ENCODE data around the gene GRK1. TPM values are rescaled to one million over a fixed set of nuclear protein-coding genes. Genes with fewer than 3 reads are reported as not detected.
A peak's percentile ranks its signal among the peaks of the same experiment; 100 is the strongest.

GRK1 gene
- total and polyA plus RNA-seq, 2 of the 8 experiments (the other 6 are each of a cell fraction or from before 2014, with no cell fraction given) = 0.12 TPM; not detected in 1

DNA sequence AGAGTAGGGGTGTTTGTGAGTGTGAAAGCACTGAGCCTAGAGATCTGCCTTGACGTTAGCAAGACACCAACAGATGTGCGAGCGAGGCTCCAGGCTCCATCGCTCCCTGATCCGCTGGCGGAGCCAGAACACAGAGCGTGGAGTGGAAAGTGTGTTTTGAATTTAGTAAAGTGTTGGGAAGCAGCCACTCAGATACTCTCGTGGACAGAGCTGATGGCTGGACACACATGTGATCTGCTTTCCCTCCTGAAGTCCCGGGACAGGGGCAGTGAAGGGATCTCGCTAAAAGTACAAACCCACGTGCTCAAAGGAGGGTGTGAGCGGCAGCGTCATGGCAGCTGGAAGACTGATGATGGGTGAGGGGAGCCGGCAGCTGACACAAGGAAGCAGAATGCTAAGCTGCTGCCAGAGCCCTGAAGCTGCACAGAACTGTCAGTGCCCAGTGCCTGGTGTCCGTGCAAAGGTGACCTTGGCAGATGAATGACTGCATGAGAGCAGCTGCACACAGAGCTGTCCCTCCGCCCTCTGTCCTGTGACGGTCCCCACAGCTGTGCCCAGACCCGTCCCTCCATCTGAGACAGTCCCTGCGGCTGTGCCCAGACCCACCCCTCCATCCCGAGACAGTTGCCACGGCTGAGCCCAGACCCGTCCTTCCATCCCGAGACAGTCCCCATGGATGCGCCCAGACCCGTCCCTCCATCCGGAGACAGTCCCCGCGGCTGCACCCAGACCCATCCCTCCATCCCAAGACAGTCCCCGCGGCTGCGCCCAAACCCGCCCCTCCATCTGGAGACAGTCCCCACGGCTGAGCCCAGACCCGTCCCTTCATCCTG, 62.4 kb downstream of the GRK1 start:
- Histone ChIP-seq H3K79me2 (ENCODE audit: control insufficient read depth in 1 of 2, insufficient read depth in 2 of 2, low read length in 2 of 2) (no peaks in the 10 kb centered on the region), H2BK20ac (ENCODE audit: low read length) (no peak overlapping the region), H2BK15ac (ENCODE audit: low read length) (no peak overlapping the region), H3K36me3 (ENCODE audit: control insufficient read depth in 2 of 4, insufficient read depth in 4 of 4, low read length in 3 of 4) (no peaks in the 10 kb centered on the region), H3K9ac (replicated peaks in 1 of 4; ENCODE audit: extremely low read depth in 1 of 4, low read depth in 3 of 4, low read length in 3 of 4) (no peak overlapping the region), H3K4me1 (replicated peaks in 1 of 4; ENCODE audit: control insufficient read depth in 3 of 4, insufficient read depth in 4 of 4, low read length in 3 of 4) (peaks cover 0 to 4% (median 2%) of the 10 kb centered on the region in 4 experiments; a peak in 2 of 7 replicates), H3K56ac (replicated peaks; ENCODE audit: insufficient read length, low read depth, low read length) (no peak overlapping the region), H2BK120ac (replicated peaks; ENCODE audit: low read depth, low read length) (no peak overlapping the region), H3K23me2 (ENCODE audit: low read depth, low read length) (no peaks in the 10 kb centered on the region; the same call in 1 of the 2 replicates), H4K91ac (replicated peaks; ENCODE audit: insufficient read length, low read length) (peak overlapping the region; percentile 19), H2AFZ (ENCODE audit: low read length) (no peak overlapping the region), H4K8ac (ENCODE audit: extremely low read depth, insufficient read depth, low read length) (no peak overlapping the region), H3K9me3 (ENCODE audit: insufficient read depth in 2 of 2, low read depth in 1 of 2, low read length in 1 of 2) (peaks cover 12 to 35% of the 10 kb centered on the region in 2 experiments; a peak in 3 of 4 replicates), H3K23ac (ENCODE audit: insufficient read length) (no peak overlapping the region), H3K14ac (ENCODE audit: insufficient read length) (no peak overlapping the region), H2BK12ac (ENCODE audit: low read depth, low read length) (no peak overlapping the region), H3K4ac (replicated peaks; ENCODE audit: insufficient read length, low read depth, low read length) (no peak overlapping the region), H3K4me2 (ENCODE audit: insufficient read depth in 1 of 2, low read depth in 2 of 2, low read length in 2 of 2) (no peak overlapping the region; a peak in 1 of 4 replicates), H2AK5ac (ENCODE audit: low read depth, low read length) (no peak overlapping the region), H3K27me3 (replicated peaks in 1 of 4; ENCODE audit: control insufficient read depth in 3 of 4, extremely low read depth in 1 of 4, insufficient read depth in 3 of 4, low read length in 3 of 4) (peaks cover 0 to 5% (median under 1%) of the 10 kb centered on the region in 4 experiments; a peak in 3 of 7 replicates), H2BK5ac (ENCODE audit: low read depth, low read length) (no peak overlapping the region), H3K4me3 (ENCODE audit: extremely low read depth in 1 of 4, insufficient read depth in 2 of 4, low read depth in 3 of 4, low read length in 4 of 4) (no peak overlapping the region), H3K27ac (ENCODE audit: low read depth, low read length) (no peak overlapping the region), H4K5ac (ENCODE audit: insufficient read length, low read depth, low read length) (no peak overlapping the region), H3K79me1 (ENCODE audit: low read depth, low read length) (no peaks in the 10 kb centered on the region), H3K18ac (ENCODE audit: extremely low read depth, low read length) (no peak overlapping the region; the same call in none of the 2 replicates), H4K20me1 (replicated peaks in 1 of 2; ENCODE audit: control insufficient read depth in 1 of 2, insufficient read depth in 2 of 2, low read length in 2 of 2) (peaks cover 0 to 5% of the 10 kb centered on the region in 2 experiments)
- DNase-seq (ENCODE audit: low read depth in 1 of 2, low spot score in 2 of 2) = no peak
- FAIRE-seq = no peak
- CTCF ChIA-PET (ENCODE audit: partially characterized antibody) = interaction anchor here (0.6 to 1.5 kb wide), 4 partner anchors 13 to 108 kb away, joined by 3 to 8 read pairs (median 4); no protein-coding TSS in a partner anchor
- POLR2A ChIA-PET (ENCODE audit: partially characterized antibody) = interaction anchor here (0.6 kb wide), 1 partner anchor 189 kb away, joined by 3 read pairs; no protein-coding TSS in a partner anchor
- no peak for TF ChIP-seq ATF3 (IDR thresholded peaks at IDR 0.05; ENCODE audit: insufficient read depth, low read depth, low read length)
- no peak for TF ChIP-seq RXRA (IDR thresholded peaks at IDR 0.05; ENCODE audit: insufficient read depth, low read depth, low read length)
- TF ChIP-seq BCL11A (IDR thresholded peaks at IDR 0.05; ENCODE audit: low read depth in 2 of 2, low read length in 2 of 2) = no peak
- no peak for TF ChIP-seq CEBPB (IDR thresholded peaks at IDR 0.05; ENCODE audit: low read depth, low read length)
- TF ChIP-seq HDAC2 (IDR thresholded peaks at IDR 0.05; ENCODE audit: borderline replicate concordance in 1 of 2, low read depth in 2 of 2, low read length in 2 of 2) = no peak
- no peak for TF ChIP-seq YY1 (IDR thresholded peaks at IDR 0.05; ENCODE audit: low read depth, low read length)
- no peak for TF ChIP-seq CBX8 (IDR thresholded peaks at IDR 0.05; ENCODE audit: borderline replicate concordance, low read depth, low read length)
- no peak for TF ChIP-seq CTBP2 (IDR thresholded peaks at IDR 0.05; ENCODE audit: borderline replicate concordance, insufficient read depth, insufficient read length, low read length)
- TF ChIP-seq SUZ12 (IDR thresholded peaks at IDR 0.05; ENCODE audit: low read length) = no peak
- no peak for TF ChIP-seq CHD1 (IDR thresholded peaks at IDR 0.05; ENCODE audit: low read depth, low read length)
- WGBS, 2 experiments (ENCODE audit: extremely low coverage in 1 of 2, insufficient coverage in 1 of 2, insufficient read length in 1 of 2, insufficient replicate concordance in 2 of 2, low coverage in 1 of 2, low lambda C conversion rate in 2 of 2, missing lambda C conversion rate in 1 of 2) = 91% methylated on average over 21 of the region's 34 CpGs; no CpG with 5 or more reads in 1 of the 2 experiments
